ENCODE measurements around the gene DGLUCY.

The DGLUCY gene

DNA sequence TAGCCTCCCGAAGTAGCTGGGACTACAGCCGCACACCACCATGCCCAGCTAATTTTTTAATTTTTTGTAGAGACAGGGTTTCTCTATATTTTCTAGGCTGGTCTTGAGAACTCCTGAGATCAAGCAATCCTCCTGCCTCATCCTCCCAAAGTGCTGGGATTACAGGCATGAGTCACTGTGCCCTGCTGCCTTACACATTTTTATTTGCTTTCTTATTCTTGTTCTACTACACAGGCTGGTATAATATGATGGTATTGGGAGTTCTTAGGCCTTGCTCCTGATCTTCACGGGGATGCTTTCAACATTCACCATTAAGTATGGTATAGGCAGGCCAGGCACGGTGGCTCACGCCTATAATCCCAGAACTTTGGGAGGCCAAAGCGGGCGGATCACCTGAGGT is 21.2 kb downstream of the DGLUCY start:
- Mint-ChIP-seq H3K27ac (no peak overlapping the region), H3K36me3 (peaks cover 17% of the 10 kb centered on the region), H3K4me3 (no peak overlapping the region), H3K4me1 (peaks cover 2% of the 10 kb centered on the region), H3K9me3 (no peaks in the 10 kb centered on the region), H3K27me3 (no peaks in the 10 kb centered on the region)
- no peak for ATAC-seq (ENCODE audit: low read depth)
- DNase-seq (ENCODE audit: low spot score in 2 of 2): no peak

GRCh38 chr14:91138511-91139359 is 24.9 kb downstream of the DGLUCY start:
- no peaks in the 10 kb centered on the region for H3K9me3 Mint-ChIP-seq
- no peak overlapping the region for H3K4me3 Mint-ChIP-seq
- peak; percentile 25 to 34 for DNase-seq (ENCODE audit: low spot score in 2 of 2)
- peak; percentile 14 for ATAC-seq (ENCODE audit: low read depth)
- H3K27ac Mint-ChIP-seq: peak overlapping the region; percentile 82
- H3K4me1 Mint-ChIP-seq: peaks cover 18% of the 10 kb centered on the region
- H3K27me3 Mint-ChIP-seq: no peaks in the 10 kb centered on the region
- peaks cover 13% of the 10 kb centered on the region for H3K36me3 Mint-ChIP-seq

DNA sequence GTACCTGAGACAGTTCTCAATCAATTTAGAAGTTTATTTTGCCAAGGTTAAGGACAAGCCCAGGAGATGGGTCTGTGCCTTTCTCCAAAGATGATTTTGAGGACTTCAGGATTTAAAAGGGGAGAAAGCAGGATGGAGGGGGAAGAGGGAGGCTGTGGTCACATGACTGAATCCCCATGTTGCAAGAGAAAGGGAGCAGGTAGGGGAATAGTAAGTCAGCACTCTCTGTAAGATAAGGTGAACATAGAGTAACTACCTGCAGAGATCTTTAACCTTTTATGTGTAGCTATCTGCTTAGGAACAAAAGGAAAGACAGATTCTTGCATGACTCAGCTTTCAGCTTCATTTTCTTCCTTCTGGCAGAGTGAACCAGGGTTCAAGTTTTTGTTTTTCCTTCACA is 25.9 kb downstream of the DGLUCY start:
- Mint-ChIP-seq H3K27ac (peak overlapping the region; percentile 64), H3K27me3 (no peaks in the 10 kb centered on the region), H3K36me3 (peaks cover 14% of the 10 kb centered on the region), H3K4me3 (no peak overlapping the region), H3K9me3 (no peaks in the 10 kb centered on the region), H3K4me1 (peaks cover 18% of the 10 kb centered on the region)
- DNase-seq (ENCODE audit: low spot score in 2 of 2) (no peak), ATAC-seq (ENCODE audit: low read depth) (no peak)

DNA sequence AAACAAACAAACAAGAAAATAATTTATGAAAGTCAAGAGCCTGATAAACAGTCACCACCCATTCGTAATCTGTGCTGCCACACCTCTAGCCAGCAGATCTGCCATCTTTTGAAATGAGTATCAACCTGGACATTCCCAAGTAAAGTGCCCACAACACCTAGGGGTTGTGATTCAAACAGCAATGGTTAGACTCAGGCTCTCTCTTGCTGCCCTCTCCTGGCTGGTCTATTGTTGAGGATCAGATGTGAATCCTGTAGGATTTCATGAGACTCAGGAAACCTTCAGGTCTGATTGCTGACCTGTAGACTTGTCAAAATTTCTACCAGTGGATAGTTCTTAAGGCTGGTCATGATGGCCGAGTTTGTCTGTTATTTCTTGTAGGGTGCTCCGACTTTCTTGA is 26.8 kb downstream of the DGLUCY start:
- DNase-seq (ENCODE audit: low spot score in 2 of 2) (no peak), ATAC-seq (ENCODE audit: low read depth) (no peak)
- H3K9me3 Mint-ChIP-seq: no peaks in the 10 kb centered on the region
- peaks cover 18% of the 10 kb centered on the region for H3K4me1 Mint-ChIP-seq
- H3K36me3 Mint-ChIP-seq: peaks cover 13% of the 10 kb centered on the region
- no peaks in the 10 kb centered on the region for H3K27me3 Mint-ChIP-seq
- no peak overlapping the region for H3K4me3 Mint-ChIP-seq
- peak overlapping the region; percentile 47 for H3K27ac Mint-ChIP-seq

- Mint-ChIP-seq H3K36me3 (peaks cover 17% of the 10 kb centered on the region), H3K4me1 (peaks cover 18% of the 10 kb centered on the region)
Measured at GRCh38 chr14:91142214-91142668, 28.4 kb downstream of the DGLUCY start.

DNA sequence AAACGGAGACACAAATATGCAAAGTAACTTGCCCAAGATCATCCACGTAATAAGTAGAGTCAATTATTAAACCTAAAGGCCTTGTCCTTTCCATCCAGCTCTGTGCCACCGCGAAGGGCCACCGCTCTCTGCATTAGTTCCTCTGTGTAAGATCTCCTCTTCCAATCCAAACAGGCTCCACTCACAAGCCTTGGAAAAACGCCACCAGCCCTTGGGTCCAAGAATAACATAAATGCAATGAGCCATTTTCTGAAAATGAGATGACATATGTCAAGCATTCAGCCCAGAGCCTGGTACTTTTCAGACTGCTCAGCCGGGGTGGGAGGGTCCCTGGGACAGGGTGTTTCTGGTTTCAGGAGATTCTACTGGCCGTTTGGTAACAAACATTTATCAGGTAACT is 30.0 kb downstream of the DGLUCY start:
- H3K4me3 Mint-ChIP-seq: no peak overlapping the region
- no peaks in the 10 kb centered on the region for H3K9me3 Mint-ChIP-seq
- DNase-seq (ENCODE audit: low spot score in 2 of 2) (no peak), ATAC-seq (ENCODE audit: low read depth) (no peak)
- H3K27me3 Mint-ChIP-seq: no peaks in the 10 kb centered on the region
- H3K36me3 Mint-ChIP-seq: peaks cover 17% of the 10 kb centered on the region
- peak overlapping the region; percentile 31 for H3K27ac Mint-ChIP-seq
- peaks cover 18% of the 10 kb centered on the region for H3K4me1 Mint-ChIP-seq

More at GRCh38 chr14:91142214-91142668, 28.4 kb downstream of the DGLUCY start:
- no peaks in the 10 kb centered on the region for H3K9me3 Mint-ChIP-seq
- peak overlapping the region; percentile 58 for H3K4me3 Mint-ChIP-seq
- DNase-seq (ENCODE audit: low spot score in 2 of 2) (peak; percentile 41 to 61), ATAC-seq (ENCODE audit: low read depth) (peak; percentile 96)
- peak overlapping the region; percentile 82 for H3K27ac Mint-ChIP-seq
- no peaks in the 10 kb centered on the region for H3K27me3 Mint-ChIP-seq

DNA sequence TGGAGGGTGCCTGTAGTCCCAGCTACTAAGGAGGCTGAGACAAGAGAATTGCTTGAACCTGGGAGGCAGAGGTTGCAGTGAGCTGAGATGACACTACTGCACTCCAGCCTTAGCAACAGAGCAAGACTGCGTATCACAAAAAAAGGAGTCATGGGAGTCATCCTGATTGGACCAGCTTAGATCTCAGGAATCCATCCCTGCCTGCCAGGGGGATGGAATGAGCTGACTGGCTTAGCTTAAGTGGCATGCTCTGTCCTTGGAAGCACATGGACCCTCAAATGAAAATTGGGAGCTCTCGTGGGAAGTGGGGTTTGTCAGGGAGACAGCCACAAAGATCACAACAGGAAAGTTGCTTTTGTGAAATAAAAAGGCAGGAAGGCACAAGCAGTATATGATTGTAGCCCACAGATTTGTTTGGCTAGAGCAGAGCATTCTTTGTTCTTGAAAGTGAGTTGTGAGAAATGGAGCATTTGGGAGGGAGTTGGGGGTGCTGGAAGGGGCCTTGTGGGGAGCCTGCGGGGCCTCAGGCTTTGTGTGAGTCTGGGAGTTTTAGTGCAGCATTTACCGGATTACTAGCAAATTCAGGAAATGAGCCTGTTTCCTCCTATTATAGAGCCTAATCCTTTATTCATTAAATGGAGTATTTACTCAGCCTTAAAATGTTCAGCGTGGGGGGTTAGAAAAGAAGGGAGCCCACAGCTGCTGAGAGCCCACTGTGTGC is 30.7 kb downstream of the DGLUCY start:
- no peak for DNase-seq (ENCODE audit: low spot score in 2 of 2)
- no peak for ATAC-seq (ENCODE audit: low read depth)
- H3K9me3 Mint-ChIP-seq: no peaks in the 10 kb centered on the region
- H3K4me3 Mint-ChIP-seq: no peak overlapping the region
- H3K27ac Mint-ChIP-seq: no peak overlapping the region
- H3K36me3 Mint-ChIP-seq: peaks cover 17% of the 10 kb centered on the region
- no peaks in the 10 kb centered on the region for H3K27me3 Mint-ChIP-seq
- H3K4me1 Mint-ChIP-seq: peaks cover 18% of the 10 kb centered on the region

DNA sequence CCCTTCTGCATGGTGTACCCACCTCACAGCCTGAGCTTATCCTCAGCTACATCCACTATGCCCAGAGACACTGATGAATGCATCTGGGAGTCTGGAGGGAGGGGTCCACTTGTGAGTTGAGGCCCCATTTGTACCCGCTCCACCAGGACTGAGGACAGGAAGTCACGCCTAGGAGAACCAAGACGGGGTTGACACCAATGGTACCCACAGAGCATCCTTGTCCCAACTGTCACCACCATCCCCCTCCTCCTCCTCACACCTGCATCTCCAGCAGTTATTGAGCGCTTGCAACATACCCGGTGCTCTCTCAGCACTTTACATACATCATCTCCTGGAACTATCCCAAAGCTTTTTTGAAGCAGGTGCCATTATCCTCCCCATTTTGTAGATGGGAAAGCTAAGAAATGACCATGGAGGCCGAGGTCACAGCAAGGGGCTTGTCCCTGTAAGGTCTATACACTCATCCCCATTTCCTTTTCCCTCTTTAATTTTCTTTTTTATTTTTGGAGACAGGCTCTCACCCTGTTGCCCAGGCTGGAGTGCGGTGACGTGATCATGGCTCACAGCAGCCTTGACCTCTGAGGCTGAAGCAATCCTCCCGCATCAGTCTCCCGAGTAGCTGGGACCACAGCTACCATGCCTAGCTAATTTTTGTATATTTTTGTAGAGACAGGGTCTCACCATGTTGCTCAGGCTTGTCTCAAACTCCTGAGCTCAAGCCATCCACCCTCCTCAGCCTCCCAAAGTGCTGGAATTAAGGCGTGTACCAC is 31.7 kb downstream of the DGLUCY start:
- no peak overlapping the region for H3K4me3 Mint-ChIP-seq
- H3K36me3 Mint-ChIP-seq: peaks cover 17% of the 10 kb centered on the region
- no peaks in the 10 kb centered on the region for H3K9me3 Mint-ChIP-seq
- H3K27me3 Mint-ChIP-seq: no peaks in the 10 kb centered on the region
- no peak for ATAC-seq (ENCODE audit: low read depth)
- peaks cover 18% of the 10 kb centered on the region for H3K4me1 Mint-ChIP-seq
- no peak for DNase-seq (ENCODE audit: low spot score in 2 of 2)
- H3K27ac Mint-ChIP-seq: peak overlapping the region; percentile 24

DNA sequence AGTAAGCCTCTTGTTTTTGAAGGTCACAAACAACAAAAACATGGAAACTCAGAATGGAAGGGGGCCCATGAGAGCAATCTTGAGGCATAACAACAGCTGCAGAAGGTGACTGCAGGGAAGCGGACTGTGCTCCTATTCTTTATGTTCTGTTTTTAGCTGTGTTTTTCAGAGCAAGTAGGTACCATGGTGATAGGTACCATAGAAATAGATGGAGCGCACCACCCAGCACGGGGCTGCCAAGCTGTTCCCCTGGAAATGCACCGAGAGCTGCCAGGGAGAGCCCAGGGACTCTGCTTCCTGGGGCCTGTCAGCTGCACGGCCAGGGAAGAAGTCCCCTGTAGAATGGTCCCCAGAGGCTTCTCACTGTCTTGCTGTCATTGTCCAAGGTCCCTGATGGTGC is 32.8 kb downstream of the DGLUCY start:
- H3K27me3 Mint-ChIP-seq: no peaks in the 10 kb centered on the region
- DNase-seq (ENCODE audit: low spot score in 2 of 2) (no peak), ATAC-seq (ENCODE audit: low read depth) (no peak)
- H3K36me3 Mint-ChIP-seq: peaks cover 19% of the 10 kb centered on the region
- no peak overlapping the region for H3K4me3 Mint-ChIP-seq
- no peaks in the 10 kb centered on the region for H3K9me3 Mint-ChIP-seq
- H3K27ac Mint-ChIP-seq: no peak overlapping the region
- H3K4me1 Mint-ChIP-seq: peaks cover 13% of the 10 kb centered on the region

- H3K27ac Mint-ChIP-seq: no peak overlapping the region
- H3K4me3 Mint-ChIP-seq: no peak overlapping the region
- ATAC-seq (ENCODE audit: low read depth) (no peak), DNase-seq (ENCODE audit: low spot score in 2 of 2) (no peak)
- no peaks in the 10 kb centered on the region for H3K9me3 Mint-ChIP-seq
- no peaks in the 10 kb centered on the region for H3K4me1 Mint-ChIP-seq
- peaks cover 17% of the 10 kb centered on the region for H3K36me3 Mint-ChIP-seq
- no peaks in the 10 kb centered on the region for H3K27me3 Mint-ChIP-seq
Measured at GRCh38 chr14:91149462-91149861, 35.6 kb downstream of the DGLUCY start.

DNA sequence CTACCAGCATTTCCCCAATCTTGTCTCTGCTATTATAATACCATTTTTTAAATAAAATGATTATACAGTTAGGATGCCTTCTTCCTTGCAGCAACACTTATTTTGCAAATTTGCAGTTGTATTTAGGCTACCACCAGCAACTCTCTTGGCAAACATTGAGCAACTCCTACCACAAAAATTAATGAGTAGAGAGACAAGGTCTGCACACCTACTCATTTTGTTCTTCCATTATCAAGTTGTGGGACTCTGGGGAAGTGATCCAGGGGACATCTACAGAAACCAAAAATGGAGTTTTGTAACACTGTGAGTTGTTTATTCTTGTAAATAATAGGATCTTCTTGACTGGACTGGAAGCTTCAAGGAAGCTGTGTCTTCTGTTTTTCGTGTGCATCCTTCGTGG is 38.6 kb downstream of the DGLUCY start:
- DNase-seq (ENCODE audit: low spot score in 2 of 2) (no peak), ATAC-seq (ENCODE audit: low read depth) (no peak)
- Mint-ChIP-seq H3K36me3 (peaks cover 12% of the 10 kb centered on the region), H3K4me3 (no peak overlapping the region), H3K9me3 (no peaks in the 10 kb centered on the region), H3K27me3 (no peaks in the 10 kb centered on the region), H3K27ac (no peak overlapping the region), H3K4me1 (peaks cover 3% of the 10 kb centered on the region)

GRCh38 chr14:91153360-91153759 is 39.5 kb downstream of the DGLUCY start:
- no peak for ATAC-seq (ENCODE audit: low read depth)
- Mint-ChIP-seq H3K4me3 (no peak overlapping the region), H3K36me3 (peaks cover 14% of the 10 kb centered on the region), H3K4me1 (peaks cover 3% of the 10 kb centered on the region), H3K9me3 (no peaks in the 10 kb centered on the region), H3K27me3 (no peaks in the 10 kb centered on the region), H3K27ac (no peak overlapping the region)
- no peak for DNase-seq (ENCODE audit: low spot score in 2 of 2)

DNA sequence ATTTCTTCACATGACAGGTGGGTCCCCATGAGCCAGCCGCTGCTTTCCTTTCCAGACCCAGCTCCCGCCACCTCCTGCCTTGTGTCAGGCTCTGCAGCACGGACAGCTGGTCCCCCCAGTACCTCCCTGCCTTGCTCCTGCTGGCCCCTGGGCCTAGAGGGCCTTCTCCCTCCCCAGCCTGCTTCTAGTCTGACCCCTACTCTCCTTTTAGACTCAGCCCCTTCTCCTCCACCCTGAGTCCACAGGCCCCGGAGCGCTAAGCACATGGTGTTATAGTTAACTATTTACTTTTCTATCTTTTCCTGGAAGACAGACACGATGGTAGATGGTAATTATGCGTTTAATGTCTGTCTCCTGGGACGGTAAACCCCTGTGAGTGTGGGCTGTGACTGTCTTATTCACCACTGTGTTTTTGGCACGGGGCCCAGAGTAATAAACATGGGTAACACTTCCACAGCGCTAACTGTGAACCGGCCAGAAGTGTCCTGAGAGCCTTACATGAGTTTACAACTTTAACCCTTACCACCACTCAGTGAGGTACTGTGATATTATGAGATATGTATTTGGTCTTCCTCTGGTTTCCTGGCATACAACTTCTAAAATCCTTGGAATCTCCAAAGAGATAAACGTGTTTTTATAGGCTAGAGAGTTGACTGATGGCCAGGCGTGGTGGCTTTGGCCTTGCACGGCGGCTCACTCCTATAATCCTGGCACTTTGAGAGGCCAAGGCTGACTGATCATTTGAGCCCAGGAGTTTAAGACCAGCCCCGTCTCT is 41.2 kb downstream of the DGLUCY start:
- no peak overlapping the region for H3K4me3 Mint-ChIP-seq
- no peaks in the 10 kb centered on the region for H3K27me3 Mint-ChIP-seq
- H3K9me3 Mint-ChIP-seq: no peaks in the 10 kb centered on the region
- peaks cover 3% of the 10 kb centered on the region for H3K4me1 Mint-ChIP-seq
- H3K36me3 Mint-ChIP-seq: peaks cover 21% of the 10 kb centered on the region
- DNase-seq (ENCODE audit: low spot score in 2 of 2): no peak
- no peak for ATAC-seq (ENCODE audit: low read depth)
- no peak overlapping the region for H3K27ac Mint-ChIP-seq
